AG09309 (cell line): ENCODE data around the gene PRMT3.

Source experiments
- DNase-seq: peaks from one replicate; pipeline ENCODE4 v3.0.0-alpha.2; 2010; ENCODE audit warnings: low read depth
- H3K4me3 ChIP-seq: 2 replicates; pipeline ENCODE4 v1.5.1; 2011; ENCODE audit warnings: mild to moderate bottlenecking, low read depth, low read length, moderate library complexity; ENCODE audit not compliant: control insufficient read depth
- TF ChIP-seq, protein P1 (sequence below): IDR thresholded peaks from 2 replicates; pipeline ENCODE4 v1.5.1; 2011; ENCODE audit warnings: mild to moderate bottlenecking, low read depth, low read length, inconsistent platforms; ENCODE audit not compliant: insufficient read depth, control insufficient read depth; ENCODE audit errors: missing control alignments

Gene PRMT3

DNA sequence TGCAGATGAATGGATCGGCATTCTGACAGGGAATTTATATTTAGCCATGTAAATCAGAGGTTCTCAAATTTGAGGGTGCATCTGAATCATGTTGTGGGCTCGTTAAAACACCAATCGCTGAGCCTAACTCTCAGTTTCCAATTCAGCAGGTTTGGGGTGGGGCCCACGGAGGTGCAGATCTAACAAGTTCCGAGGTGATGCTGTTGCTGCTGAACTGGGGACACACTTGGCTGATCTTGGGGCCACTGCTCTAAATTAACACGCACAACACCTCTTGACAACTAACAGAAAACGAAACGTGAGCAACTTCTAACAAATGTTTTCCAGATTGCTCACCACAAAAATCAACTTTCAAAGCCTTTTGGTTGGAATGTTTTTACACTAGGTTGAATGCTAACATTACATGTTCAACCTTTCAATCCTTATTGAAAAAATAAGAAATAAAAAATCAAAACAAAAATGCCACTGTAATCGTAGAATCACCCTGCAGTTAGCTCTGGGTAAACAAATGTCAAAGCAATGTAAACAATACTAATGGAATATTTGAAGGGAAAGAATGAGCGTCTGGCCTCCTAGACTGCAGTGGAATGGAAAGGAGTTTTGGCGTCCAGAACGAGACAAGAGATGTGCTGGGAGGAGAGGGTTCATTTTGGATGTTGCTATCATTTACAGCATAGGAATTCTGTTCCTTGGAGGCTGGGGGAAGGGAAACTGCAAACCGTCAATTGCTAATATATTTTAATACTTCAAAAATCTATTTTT is 143.6 kb downstream of the PRMT3 start:
- H3K4me3 ChIP-seq, result no peak overlapping the region
- no peak for DNase-seq

DNA sequence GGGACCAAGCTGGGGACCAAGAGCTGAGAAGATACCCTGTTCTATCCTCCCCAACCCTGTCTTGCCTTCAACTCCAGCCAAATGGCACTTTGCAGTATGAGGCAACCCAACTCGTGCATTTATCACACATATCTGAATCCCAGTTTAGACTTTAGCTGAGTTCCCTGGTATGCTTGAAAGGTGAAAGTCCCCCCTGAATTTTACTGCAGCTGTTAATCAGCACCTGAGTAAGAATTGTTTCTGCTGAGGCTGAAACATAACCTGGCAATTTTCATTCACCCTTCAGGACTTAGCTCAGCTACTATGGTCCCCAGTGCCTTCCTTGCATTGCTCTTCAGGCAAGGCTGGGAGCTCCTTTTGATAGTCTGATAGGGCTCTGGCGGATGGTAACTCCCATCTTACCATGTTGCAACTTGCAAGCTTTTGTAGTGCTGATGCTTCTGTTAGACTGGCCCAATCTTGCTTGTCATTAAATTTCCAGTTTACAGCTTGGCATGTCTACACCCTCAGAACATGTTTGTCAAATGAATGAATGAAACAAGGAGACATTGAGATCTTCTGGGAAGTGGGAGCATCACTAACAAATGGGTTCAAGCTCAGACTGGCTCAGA is 147.9 kb downstream of the PRMT3 start:
- no peak overlapping the region for H3K4me3 ChIP-seq
- TF ChIP-seq, protein P1, sequence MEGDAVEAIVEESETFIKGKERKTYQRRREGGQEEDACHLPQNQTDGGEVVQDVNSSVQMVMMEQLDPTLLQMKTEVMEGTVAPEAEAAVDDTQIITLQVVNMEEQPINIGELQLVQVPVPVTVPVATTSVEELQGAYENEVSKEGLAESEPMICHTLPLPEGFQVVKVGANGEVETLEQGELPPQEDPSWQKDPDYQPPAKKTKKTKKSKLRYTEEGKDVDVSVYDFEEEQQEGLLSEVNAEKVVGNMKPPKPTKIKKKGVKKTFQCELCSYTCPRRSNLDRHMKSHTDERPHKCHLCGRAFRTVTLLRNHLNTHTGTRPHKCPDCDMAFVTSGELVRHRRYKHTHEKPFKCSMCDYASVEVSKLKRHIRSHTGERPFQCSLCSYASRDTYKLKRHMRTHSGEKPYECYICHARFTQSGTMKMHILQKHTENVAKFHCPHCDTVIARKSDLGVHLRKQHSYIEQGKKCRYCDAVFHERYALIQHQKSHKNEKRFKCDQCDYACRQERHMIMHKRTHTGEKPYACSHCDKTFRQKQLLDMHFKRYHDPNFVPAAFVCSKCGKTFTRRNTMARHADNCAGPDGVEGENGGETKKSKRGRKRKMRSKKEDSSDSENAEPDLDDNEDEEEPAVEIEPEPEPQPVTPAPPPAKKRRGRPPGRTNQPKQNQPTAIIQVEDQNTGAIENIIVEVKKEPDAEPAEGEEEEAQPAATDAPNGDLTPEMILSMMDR, result no peak
- no peak for DNase-seq

More for the DNA sequence above, 143.6 kb downstream of the PRMT3 start:
- TF ChIP-seq, protein P1, result no peak

DNA sequence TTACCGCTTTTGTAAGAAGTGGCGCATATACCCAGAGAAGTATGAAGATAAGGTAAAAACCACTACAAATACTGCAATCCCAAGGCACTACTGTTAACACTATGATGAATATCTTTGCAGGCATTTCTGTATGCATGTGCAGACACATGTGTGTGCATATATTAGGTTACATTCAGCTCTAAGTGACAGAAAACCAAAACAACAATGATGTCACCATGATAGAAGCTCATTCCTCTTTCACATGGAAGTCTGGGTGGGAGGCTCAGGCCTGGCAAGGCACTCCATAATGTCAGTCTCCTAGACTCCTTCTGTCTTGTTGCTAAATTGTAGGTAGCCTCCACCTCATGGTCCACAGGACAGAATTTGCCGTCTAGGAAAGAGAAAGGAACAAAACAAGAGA is 148.8 kb downstream of the PRMT3 start:
- TF ChIP-seq, protein P1, result no peak
- H3K4me3 ChIP-seq, result no peak overlapping the region
- no peak for DNase-seq

DNA sequence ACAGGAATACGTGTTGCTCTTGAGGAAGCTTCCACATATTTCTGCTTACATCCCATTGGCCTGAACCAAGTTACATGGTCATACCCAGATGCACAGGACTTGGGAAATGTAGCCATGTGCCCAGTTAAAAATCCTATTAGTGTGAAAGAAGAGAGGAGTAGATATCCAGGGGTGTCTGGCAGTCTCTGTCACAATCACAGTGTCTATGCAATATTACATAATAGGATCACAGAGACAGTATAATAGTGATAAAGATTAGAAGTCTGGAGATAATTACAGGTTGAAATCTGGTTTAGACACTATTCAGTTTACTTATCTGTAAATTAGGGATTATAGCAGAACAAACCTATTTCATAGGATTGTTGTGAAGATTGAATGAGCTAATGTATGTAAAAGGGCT is 149.3 kb downstream of the PRMT3 start:
- H3K4me3 ChIP-seq, result no peak overlapping the region
- TF ChIP-seq, protein P1, result no peak
- no peak for DNase-seq

DNA sequence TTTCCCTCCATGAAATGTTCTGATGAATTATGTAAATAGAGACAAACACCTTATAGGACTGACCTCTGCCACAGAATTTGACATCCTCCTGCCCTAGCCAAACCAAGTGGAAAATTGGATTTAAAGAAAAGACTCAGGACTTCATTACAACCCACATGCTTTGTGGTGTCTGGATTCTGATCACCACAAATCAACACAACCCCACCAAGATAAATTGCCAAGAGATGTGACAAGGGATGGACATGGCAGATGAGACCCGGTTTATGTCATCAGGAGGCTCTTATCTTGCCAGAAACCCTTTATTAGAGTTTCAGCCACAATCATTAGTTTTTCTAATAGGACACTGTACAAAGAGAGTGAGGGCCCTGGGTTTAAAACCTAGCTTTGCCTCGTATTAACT is 154.0 kb downstream of the PRMT3 start:
- no peak overlapping the region for H3K4me3 ChIP-seq
- DNase-seq, result no peak
- TF ChIP-seq, protein P1, result no peak

DNA sequence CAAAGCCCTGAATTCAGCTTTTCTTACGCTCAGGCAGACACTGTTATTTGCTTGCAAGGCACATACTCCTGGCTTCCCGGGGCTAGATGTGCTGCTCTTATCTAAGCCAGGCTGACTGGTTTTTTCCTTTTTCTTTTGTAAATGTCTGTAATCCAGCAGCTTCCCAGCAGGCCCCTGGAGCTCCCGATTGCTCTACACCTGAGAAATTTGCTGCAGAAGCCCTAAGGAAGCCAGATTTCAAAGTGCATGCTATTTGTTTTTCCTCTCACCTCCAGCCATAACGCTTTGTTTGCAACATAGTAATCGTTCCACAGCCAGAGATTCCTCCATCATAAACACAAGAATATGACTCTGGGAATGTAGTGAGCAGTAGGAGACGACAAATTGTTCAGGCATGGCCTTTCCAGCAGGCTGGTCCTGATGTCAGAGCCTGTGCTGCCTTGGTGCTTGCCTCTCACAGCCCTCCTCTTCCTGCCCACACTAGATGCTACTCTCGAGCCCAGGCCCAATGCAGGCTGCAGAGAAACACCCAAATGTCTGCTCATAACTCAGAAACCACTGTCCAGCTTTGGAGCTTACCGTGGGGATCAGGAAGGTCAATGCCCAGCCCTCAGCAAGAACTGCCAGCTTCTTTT is 157.2 kb downstream of the PRMT3 start:
- no peak for DNase-seq
- H3K4me3 ChIP-seq, result no peak overlapping the region
- TF ChIP-seq, protein P1, result no peak
